NCI-H1092 treated with DMSO at 0.1 percent for 48 hours (cell line): ENCODE measurements around the gene CFAP77.

Source experiments
- DNase-seq: peaks from one replicate; lab custom pipeline; 2025; lab: John Stamatoyannopoulos, UW

CFAP77 gene

DNA sequence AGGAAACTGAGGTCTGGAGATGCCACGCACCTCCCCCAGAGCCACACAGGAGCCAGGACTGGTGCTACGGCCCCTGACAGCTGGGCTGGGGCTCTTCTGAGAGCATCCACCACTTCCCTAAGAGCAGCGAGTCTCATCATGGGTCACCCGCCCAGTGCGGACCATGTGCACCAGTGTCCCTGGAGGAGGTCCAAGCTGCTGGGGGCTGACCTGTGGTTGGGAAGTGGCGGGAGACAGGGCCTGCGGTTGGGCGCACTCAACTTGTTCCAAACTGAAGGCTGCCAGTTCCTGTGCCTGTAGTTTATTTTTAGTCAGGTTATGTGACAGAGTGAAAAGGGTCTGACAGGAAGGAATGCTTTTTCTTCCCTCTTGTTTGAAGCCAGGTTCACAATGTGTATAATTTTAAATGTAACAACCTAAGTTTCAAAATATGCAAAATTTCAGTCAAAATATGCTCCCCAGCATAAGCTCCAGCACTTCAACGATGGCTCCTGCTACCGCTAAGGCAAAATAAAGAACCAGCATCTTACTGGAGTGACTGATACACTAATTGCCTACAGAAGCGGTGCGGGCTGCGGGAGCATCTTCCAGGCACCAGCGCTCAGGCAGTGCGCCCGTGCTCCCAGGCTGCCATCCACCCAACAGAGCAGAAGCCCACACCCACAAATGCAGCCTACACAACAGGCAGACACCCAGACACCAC, 187.2 kb downstream of the CFAP77 start:
- no peak for DNase-seq

DNA sequence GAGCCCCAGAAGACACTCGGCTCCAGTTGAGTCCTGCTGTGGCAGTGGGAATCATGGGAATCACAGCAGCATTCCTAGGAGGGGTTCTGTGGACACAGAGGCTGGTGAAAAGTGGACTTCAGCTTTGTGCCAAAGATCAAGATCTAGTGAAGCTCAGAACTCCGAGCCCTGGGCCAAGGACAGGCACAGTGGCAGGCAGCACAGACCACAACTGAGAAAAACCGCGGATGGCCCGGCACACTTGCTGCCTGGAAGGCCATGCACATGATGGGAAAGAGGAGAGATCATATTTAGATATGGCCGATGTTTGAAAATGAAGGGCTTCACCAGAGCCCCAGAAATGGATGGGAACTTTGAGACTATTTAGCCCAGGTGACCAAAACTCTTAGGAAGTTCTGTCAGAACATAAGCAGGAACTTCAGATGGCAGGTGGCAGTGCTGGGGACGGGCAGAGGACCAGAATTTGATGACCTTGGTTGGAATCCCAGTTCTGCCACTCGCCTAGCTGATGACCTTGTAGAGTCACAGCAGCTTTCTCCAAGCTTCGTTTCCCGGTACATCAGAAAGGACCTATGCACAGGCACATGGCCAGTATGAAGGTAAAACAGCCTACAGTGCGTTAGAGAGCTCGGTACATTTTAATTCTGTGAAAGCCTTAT, 190.4 kb downstream of the CFAP77 start:
- no peak for DNase-seq

DNA sequence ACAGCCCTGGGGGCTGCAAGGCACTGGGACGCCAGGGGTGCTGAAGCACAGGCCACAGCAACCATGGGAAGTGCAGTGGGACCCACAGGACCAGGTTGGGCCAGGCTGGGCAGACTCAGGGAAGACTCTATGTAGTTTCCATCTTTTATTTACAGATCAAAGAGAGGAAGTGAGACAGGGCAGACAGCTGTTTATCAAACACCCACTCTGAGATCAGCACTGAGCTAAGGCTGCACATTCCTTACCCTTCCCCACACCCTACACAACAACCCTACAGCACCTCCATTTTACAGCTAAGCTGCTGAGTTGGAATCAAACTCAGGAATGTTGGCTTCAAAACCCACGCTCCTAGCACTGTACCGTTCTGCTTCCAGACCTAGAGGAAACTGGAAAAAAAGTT, 192.2 kb downstream of the CFAP77 start:
- DNase-seq = no peak

DNA sequence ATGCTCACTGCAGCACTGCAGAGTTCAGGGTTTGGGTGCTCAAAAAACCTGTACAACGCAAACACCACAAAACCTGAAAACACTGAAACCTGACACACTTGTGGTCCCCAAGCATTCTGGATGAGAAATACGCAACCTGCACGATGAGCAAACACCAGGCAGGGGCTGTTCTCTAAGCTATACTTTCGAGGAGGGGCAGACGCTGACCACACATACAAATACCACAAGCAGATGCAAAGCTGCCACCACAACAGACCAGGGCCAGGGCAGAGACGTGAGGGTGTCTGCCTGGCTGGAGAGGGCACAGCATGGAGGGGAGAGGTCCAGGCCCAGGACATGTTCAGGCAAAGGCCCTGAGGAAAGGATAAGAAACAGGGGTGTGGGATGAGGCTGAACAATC, 195.4 kb downstream of the CFAP77 start:
- no peak for DNase-seq

DNA sequence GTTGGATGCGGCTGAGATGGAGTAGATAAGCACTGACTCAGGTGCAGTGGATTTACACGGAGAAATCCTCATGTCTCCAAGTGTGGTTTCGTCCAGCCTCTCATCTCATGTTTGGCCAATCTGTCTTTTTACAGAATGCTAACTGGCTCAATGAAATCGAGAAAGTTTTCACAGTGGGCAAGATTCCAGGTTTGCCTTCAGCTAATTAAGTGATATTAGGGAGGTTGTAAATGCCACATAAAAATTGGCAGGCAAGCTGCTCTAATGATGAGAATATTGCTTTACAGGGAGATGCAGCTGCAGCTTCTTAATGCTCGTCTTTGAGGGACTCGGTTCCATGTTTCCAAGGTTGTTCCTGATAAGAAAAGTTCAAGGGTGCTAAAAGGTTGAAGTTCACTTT, 196.1 kb downstream of the CFAP77 start:
- no peak for DNase-seq

DNA sequence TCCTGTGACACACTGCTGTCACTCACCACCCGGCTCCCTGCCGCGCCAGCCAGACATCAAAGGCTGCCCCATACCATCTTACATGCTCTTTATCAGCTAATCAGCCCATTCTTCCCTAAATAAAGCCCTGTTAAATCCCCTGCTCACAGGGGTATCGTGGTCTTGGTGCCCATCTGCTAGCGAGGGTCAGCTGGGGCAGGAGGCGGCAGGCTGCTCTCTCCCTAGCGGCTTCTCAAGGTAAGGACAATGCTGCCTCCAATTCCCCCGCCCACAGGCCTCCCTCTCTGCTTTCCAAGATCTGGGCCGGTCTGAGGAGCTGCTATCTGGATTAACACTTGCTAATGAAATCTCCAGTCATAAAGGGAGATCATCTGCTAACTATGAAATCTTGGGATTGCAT, 199.2 kb downstream of the CFAP77 start:
- DNase-seq = no peak

DNA sequence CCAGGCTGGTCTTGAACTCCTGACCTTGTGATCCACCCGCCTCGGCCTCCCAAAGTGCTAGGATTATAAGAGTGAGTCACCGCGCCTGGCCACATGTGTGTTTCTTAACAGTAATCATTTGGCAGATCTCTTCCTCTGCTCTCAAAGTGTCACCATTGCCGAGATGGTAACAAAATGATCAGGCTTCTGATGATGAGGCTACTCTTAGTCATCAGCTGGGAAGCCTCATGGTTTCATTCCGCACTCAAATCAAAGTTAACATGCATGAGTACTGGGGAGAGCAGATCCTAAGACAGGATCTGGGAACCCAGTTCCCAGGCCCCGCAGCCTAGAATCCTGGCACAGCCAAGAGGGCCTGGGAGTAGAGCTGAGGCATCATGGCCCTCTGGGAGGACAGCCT, 199.8 kb downstream of the CFAP77 start:
- DNase-seq = no peak

DNA sequence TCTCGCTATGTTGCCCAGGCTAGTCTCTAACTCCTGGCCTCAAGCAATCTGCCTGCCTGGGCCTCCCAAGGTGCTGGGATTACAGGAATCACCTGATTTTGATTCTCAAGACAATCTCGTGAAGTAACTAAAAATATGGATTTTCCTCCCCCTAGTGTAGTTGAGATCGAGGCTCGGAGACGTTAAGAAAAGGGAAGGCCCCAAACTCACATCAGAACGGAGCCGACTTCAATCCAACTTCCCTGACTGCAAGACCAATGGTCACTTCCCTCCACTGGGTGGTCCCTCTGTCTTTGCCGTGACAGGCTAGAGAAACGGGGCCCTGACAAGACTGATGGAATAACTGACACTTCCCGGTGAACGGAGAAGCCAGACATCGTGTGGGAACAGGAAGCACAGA, 200.7 kb downstream of the CFAP77 start:
- no peak for DNase-seq

DNA sequence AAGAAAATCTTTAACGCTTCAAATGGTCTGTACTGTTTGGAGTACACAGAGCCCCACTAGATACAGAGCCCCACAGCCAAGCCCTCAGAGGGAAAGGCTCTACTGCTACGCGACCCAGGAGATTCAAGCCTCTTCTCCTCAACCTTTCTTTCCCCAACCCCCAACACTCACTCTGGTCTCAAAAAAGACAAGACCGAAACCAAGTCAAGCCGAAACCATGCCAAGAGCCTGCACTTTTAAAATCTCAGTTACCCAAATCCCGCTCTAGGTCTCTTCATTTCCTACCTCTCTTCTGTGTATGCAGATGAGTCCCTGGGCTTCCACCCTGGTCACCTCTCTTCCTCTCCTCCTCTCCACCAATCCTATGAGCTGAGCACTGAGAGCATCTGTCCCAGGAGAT, 204.3 kb downstream of the CFAP77 start:
- no peak for DNase-seq

DNA sequence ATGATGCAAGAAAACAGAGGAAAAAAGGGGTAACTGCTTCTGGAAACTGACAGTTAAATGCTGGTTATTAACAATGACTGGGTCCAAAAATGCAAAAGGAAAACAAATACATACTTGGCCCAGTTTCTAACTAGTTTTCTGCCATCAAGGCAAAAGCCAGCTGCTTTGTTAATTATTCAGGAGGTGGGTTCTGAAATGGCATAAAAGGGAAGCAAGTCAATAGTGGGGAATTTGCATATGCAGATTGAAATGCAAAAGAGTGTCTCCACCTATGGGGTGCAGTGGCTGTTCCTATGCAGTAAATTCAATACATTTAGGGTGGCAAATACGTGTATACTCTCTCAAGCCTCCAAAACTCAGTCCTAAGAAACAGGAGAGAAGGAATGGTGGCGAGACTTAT, 205.8 kb downstream of the CFAP77 start:
- DNase-seq = no peak

DNA sequence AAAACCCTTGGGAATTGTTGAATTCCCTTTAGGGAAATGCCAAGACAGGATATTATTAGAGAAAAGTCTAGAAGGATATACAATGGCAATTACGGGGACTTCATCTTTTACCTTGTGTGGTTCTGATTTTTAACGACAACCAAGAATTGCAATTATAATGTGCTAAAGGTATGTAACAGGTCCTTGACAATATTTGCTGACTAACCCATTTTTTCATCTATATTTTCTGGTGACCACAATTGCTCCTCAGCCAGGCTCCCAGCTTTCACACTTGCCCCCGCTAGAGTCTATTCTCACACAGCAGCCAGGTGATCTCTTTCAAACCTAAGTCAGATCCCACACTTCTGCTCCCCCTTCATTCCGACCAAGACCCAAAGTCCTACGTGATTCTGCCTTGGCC, 206.7 kb downstream of the CFAP77 start:
- DNase-seq = no peak

DNA sequence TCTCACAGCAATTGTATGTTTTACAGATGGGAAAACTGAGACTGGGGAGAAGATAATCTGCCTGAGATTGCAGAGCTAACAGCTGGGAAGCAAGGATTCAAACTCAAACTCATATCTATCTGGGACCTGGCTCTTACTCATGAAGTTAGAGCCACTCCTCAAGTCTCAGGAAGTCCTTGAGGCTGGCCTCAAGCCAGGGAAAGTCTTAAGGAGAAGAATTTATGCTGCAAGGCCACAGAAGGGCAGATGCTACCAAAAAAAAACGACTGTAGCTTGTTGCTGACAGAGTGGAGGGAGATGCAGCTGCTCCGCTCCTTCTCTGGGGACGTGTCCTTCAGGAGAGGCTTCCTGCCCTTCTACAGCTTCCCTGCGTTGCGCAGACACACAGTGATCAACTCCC, 212.1 kb downstream of the CFAP77 start:
- DNase-seq = peak; percentile 29
